Prostate gland (tissue), 2 donors: Measurements from ENCODE around the gene FXYD6.

Experiments
- CTCF ChIP-seq, 4 experiments: fragments of 200-600 bp in 2 of 4; fragments of 450-650 bp in 2 of 4; sonication (generic) in 2 of 4; IDR thresholded peaks; 1 replicate in 3 of 4; 2 replicates in 1 of 4; pipeline ENCODE4 v1.5.1; 2016 to 2019; ENCODE audit warnings: antibody characterized with exemption in 4 of 4, mild to moderate bottlenecking in 2 of 4, moderate library complexity in 2 of 4
- POLR2A ChIP-seq: fragments of 450-650 bp; IDR thresholded peaks from one replicate; pipeline ENCODE4 v1.6.1; 2016; ENCODE audit warnings: antibody characterized with exemption, mild to moderate bottlenecking
- POLR2AphosphoS5 ChIP-seq: sonication (generic); formaldehyde crosslinking; IDR thresholded peaks from one replicate; pipeline ENCODE4 v1.6.1; 2017; ENCODE audit warnings: antibody characterized with exemption

DNA sequence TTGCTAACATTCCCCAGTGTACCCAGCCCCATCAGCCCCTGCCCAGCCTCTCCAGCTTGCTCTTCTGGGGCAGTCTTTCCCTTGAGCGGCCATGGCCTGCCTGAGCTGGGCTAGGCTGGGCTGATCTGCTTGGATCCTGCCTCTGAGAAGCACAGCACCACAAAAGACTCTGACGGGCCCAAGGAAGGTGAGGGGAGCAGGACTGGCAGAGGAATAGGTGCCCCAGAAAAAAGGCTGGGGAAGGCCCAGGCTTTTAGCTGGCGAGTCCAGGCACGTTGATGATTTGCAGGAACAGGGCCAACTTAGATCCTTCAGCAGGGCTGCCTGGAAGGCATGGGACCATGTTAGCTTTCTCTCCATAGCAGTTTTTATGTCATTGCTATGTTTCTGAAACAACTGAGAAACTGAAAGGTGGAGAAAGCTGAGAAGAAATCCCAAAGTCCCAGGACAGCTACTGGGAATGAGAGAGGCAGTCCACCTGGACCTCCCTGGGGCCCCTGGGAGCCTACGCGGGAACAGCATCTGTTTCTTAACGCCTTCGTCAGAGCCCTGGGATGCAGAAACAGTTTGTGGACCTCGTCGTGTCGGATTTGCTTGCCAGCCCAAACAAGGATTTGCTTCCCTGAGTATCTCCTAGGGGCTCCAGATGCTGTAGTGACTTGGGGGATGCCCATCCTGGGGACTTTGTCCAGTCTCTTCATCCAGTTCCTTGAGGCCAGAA lies 24.4 kb upstream of the FXYD6 start:
- no peak for TF ChIP-seq CTCF (IDR thresholded peaks at IDR 0.05)
- TF ChIP-seq POLR2A: no peak
- no peak for TF ChIP-seq POLR2AphosphoS5
